ENCODE measurements around the gene PRRC2A.

The PRRC2A gene

DNA sequence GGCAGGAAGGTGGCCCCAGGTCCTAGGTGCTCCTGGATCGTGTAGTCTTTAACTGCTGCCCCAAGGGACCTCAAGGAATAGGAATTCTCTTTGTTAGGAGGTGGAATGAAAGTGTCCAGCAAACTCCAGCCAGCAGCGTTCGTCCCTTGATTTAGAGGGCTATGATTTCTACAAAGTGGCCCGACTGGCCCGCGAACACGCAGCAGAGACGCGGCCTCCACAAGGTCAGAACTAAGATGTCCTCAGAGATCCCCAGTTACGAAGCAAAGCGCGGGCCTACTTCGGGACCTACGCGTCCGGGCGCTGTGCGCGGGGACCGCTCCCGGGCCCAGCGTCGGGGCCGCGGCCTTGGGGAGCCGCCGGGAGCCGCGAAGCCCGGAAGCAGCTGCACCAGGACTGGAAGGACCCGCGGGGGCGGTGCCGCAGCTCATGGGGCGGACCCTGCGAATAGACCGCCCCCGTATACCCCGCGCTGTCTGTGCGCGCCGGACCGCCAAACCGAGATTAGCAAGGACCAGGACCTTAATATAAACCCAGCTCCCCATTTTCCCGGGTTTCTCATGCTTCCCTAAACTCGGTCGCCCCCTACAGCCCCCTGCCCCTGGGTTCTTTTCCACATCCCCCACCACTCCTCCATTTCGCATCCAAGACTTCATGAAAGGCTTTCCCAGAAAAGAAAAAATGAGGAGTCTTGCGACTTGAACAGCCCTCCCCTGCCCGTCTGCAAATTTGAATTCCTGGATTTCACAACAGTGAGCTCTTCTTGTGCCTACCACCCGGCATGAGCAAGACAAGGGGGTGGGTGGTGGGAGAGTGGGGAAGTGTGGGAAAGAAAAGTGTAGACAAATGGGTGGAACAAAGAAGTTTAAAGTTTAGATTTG lies 40.1 kb downstream of the PRRC2A start, which contains the start of gene C6orf47 (continued):
- peak; percentile 35; the same call in 1 of the 2 replicates for TF ChIP-seq ZNF394 (tag by site-specific recombination; IDR thresholded peaks at IDR 0.05; ENCODE audit: borderline replicate concordance)
- no peak for TF ChIP-seq ZNF514 (tag by site-specific recombination; IDR thresholded peaks at IDR 0.05)
- TF ChIP-seq ZNF416 (tag by site-specific recombination; IDR thresholded peaks at IDR 0.05), result no peak
- no peak for TF ChIP-seq ZNF488 (tag by site-specific recombination; IDR thresholded peaks at IDR 0.05)
- no peak for TF ChIP-seq ZNF37A (tag by site-specific recombination; IDR thresholded peaks at IDR 0.05)
- peak; percentile 56 for TF ChIP-seq GLIS2 (tag by site-specific recombination; IDR thresholded peaks at IDR 0.05)
- TF ChIP-seq, protein P1, sequence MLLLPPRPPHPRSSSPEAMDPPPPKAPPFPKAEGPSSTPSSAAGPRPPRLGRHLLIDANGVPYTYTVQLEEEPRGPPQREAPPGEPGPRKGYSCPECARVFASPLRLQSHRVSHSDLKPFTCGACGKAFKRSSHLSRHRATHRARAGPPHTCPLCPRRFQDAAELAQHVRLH (tag by site-specific recombination; IDR thresholded peaks at IDR 0.05), result 0 out of 2 replicates have a peak, but pooled peaks have one; percentile 9
- no peak for TF ChIP-seq ZNF280C (tag by site-specific recombination; IDR thresholded peaks at IDR 0.05)
- no peak for TF ChIP-seq GFI1B (tag by site-specific recombination; IDR thresholded peaks at IDR 0.05)
- no peak for TF ChIP-seq ZNF391 (tag by site-specific recombination; IDR thresholded peaks at IDR 0.05; ENCODE audit: borderline replicate concordance, low read depth)
- no peak for TF ChIP-seq ZNF221 (tag by site-specific recombination; IDR thresholded peaks at IDR 0.05; ENCODE audit: borderline replicate concordance)
- peak; percentile 64; the same call in 1 of the 2 replicates for TF ChIP-seq ZXDB (tag by site-specific recombination; IDR thresholded peaks at IDR 0.05)
- TF ChIP-seq OSR2 (tag by site-specific recombination; IDR thresholded peaks at IDR 0.05), result peak; percentile 49
- TF ChIP-seq GLI2 (tag by site-specific recombination; IDR thresholded peaks at IDR 0.05; ENCODE audit: borderline replicate concordance, low read depth), result no peak
- TF ChIP-seq, protein P2, sequence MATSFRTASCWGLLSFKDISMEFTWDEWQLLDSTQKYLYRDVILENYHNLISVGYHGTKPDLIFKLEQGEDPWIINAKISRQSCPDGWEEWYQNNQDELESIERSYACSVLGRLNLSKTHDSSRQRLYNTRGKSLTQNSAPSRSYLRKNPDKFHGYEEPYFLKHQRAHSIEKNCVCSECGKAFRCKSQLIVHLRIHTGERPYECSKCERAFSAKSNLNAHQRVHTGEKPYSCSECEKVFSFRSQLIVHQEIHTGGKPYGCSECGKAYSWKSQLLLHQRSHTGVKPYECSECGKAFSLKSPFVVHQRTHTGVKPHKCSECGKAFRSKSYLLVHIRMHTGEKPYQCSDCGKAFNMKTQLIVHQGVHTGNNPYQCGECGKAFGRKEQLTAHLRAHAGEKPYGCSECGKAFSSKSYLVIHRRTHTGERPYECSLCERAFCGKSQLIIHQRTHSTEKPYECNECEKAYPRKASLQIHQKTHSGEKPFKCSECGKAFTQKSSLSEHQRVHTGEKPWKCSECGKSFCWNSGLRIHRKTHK (tag by site-specific recombination; IDR thresholded peaks at IDR 0.05), result no peak
- peak; percentile 69 for TF ChIP-seq KLF10 (tag by site-specific recombination; IDR thresholded peaks at IDR 0.05)
- TF ChIP-seq ZNF404 (tag by site-specific recombination; IDR thresholded peaks at IDR 0.05), result no peak
- no peak for TF ChIP-seq ZNF777 (tag by site-specific recombination; IDR thresholded peaks at IDR 0.05; ENCODE audit: borderline replicate concordance)
- peak; percentile 95 for TF ChIP-seq ZBTB26 (tag by site-specific recombination; optimal IDR thresholded peaks at IDR 0.05)
- TF ChIP-seq KLF1 (tag by site-specific recombination; IDR thresholded peaks at IDR 0.05), result peak; percentile 25; the same call in 1 of the 2 replicates
- TF ChIP-seq ZFP69B (tag by site-specific recombination; IDR thresholded peaks at IDR 0.05), result peak; percentile 44; the same call in 1 of the 2 replicates
- peak; percentile 59 for TF ChIP-seq IKZF3 (tag by site-specific recombination; IDR thresholded peaks at IDR 0.05)
- peak; percentile 69 for TF ChIP-seq KLF16 (tag by site-specific recombination; IDR thresholded peaks at IDR 0.05)
- no peak for TF ChIP-seq FEZF1 (tag by site-specific recombination; IDR thresholded peaks at IDR 0.05)
- no peak for TF ChIP-seq SCRT1 (tag by site-specific recombination; IDR thresholded peaks at IDR 0.05; ENCODE audit: borderline replicate concordance)
- TF ChIP-seq ZFHX2 (tag by site-specific recombination; conservative IDR thresholded peaks at IDR 0.05), result peak; percentile 74
- TF ChIP-seq ZNF292 (tag by site-specific recombination; IDR thresholded peaks at IDR 0.05; ENCODE audit: borderline replicate concordance, low read depth), result no peak
- TF ChIP-seq PRDM6 (tag by site-specific recombination; IDR thresholded peaks at IDR 0.05), result no peak
- TF ChIP-seq, protein P3, sequence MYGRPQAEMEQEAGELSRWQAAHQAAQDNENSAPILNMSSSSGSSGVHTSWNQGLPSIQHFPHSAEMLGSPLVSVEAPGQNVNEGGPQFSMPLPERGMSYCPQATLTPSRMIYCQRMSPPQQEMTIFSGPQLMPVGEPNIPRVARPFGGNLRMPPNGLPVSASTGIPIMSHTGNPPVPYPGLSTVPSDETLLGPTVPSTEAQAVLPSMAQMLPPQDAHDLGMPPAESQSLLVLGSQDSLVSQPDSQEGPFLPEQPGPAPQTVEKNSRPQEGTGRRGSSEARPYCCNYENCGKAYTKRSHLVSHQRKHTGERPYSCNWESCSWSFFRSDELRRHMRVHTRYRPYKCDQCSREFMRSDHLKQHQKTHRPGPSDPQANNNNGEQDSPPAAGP (tag by site-specific recombination; IDR thresholded peaks at IDR 0.05), result no peak
- no peak for TF ChIP-seq ZNF473 (tag by site-specific recombination; IDR thresholded peaks at IDR 0.05)
- no peak for TF ChIP-seq ZNF560 (tag by site-specific recombination; IDR thresholded peaks at IDR 0.05; ENCODE audit: borderline replicate concordance)
